Hematopoietic multipotent progenitor cell (in vitro differentiated cells): ENCODE measurements around the gene SUSD4. TPM values are rescaled to one million over a fixed set of nuclear protein-coding genes. Genes with fewer than 3 reads are reported as not detected.

ENCODE experiments used
- DNase-seq, 3 donors: peaks; one replicate each; pipeline ENCODE4 v3.0.0-alpha.2; 2011 to 2015; ENCODE audit warnings: low read depth in 2 of 3, low spot score in 2 of 3
- total RNA-seq: library from RNA; depleted of rRNA; stranded (reverse); fragments of >200 nt; gene quantifications from one replicate; pipeline ENCODE4 v1.2.3, GENCODE V29; 2012

The SUSD4 gene
- total RNA-seq, 1 donor, result not detected

- no peak for DNase-seq
Measured at GRCh38 chr1:223217781-223218180, 146.2 kb downstream of the SUSD4 start.

GRCh38 chr1:223216531-223217205 lies 147.3 kb downstream of the SUSD4 start:
- DNase-seq, result no peak

GRCh38 chr1:223216074-223216473 lies 147.9 kb downstream of the SUSD4 start:
- DNase-seq, result no peak

- no peak for DNase-seq
Measured at GRCh38 chr1:223215026-223215425, 148.9 kb downstream of the SUSD4 start.

- DNase-seq, result no peak
Measured at GRCh38 chr1:223214261-223214807, 149.6 kb downstream of the SUSD4 start.

- DNase-seq, result no peak
Measured at GRCh38 chr1:223212441-223212840, 151.5 kb downstream of the SUSD4 start.

- DNase-seq, result no peak
Measured at GRCh38 chr1:223211323-223211985, 152.5 kb downstream of the SUSD4 start.

- DNase-seq, result no peak
Measured at GRCh38 chr1:223210788-223211120, 153.2 kb downstream of the SUSD4 start.

- no peak for DNase-seq
Measured at GRCh38 chr1:223209992-223210787, 153.8 kb downstream of the SUSD4 start.

- no peak for DNase-seq
Measured at GRCh38 chr1:223209293-223209898, 154.6 kb downstream of the SUSD4 start.

- DNase-seq, result no peak
Measured at GRCh38 chr1:223208164-223209076, 155.6 kb downstream of the SUSD4 start.

GRCh38 chr1:223207293-223208066 lies 156.5 kb downstream of the SUSD4 start:
- no peak for DNase-seq

- no peak for DNase-seq
Measured at GRCh38 chr1:223204424-223204823, 159.6 kb downstream of the SUSD4 start.

GRCh38 chr1:223203694-223204093 lies 160.3 kb downstream of the SUSD4 start:
- no peak for DNase-seq

- no peak for DNase-seq
Measured at GRCh38 chr1:223203034-223203408, 161.0 kb downstream of the SUSD4 start.

- no peak for DNase-seq
Measured at GRCh38 chr1:223202376-223203033, 161.5 kb downstream of the SUSD4 start.

GRCh38 chr1:223201967-223202366 lies 162.0 kb downstream of the SUSD4 start:
- DNase-seq, result no peak

- no peak for DNase-seq
Measured at GRCh38 chr1:223200903-223201302, 163.1 kb downstream of the SUSD4 start.
